GM19372 (cell line): ENCODE results near the gene TSTD2.
"Not testable (repeated sequence)": the region's sequence is repeated elsewhere in the genome, so short reads cannot be mapped to it uniquely, and the experiment has no call there.

Experiments used
- ATAC-seq: cut with Tn5 transposase; IDR thresholded peaks from one replicate; pipeline ENCODE4 v1.9.1; 2021; ENCODE audit warnings: mild to moderate bottlenecking, low read depth, moderate library complexity; ENCODE audit not compliant: unreplicated experiment

The TSTD2 gene

DNA sequence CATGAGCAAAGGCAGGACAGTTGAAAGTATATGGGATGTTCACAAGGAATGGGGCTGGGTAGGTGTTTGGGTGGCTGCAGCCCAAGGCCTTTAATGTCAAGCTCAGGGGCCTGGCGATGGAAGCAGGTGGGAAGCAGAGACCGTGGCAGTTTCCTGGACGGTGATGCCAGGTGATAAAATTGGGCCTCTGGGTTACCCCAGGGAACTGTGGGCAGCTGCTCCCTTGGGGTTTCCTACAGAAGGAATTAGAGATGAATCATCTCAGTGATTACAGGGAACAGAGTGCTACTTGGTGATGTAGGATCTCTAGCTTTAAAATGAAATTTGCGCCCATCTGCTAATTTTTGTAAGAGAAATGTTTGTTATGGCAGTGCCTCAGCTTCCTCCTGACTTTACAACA is 39.2 kb downstream of the TSTD2 start:
- ATAC-seq, result no peak

DNA sequence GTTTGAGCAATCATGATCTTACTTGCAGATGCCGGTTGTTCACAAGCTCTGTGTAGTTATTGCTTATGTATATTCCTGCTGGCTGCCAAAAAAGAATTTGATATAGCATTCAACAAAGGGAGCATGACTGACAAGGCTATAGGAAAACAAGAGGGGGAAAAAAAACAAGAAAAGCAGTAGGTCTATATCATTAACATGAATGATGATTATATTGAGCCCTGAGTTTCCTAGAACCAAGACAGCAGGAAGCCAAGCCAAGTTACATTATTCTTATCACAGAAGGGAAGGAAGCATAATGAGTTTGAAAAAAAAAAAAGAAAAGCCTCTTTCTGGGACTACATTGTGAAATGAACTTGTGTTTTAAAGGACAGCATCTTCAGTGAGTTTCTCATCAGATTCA is 41.0 kb downstream of the TSTD2 start:
- ATAC-seq, result no peak

DNA sequence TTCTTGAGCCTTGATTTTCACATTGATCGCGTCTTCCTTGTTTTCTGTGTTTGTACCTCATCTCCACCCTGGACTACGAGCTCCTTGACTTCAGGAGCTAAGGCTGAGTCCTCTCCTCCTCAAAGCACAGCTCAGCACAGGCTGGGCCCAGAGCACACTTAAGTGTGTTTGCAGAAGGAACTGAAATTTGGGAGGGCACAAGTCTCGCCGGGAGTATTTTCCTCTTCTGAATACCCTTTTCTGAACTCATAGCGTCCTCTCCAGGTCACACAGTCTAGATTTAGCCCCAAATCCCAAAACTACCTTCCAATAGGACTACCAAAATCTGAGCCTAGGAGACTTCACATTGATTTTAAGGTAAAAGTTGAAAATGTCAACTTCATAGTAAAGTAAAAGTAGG is 41.6 kb downstream of the TSTD2 start:
- ATAC-seq, result no peak

DNA sequence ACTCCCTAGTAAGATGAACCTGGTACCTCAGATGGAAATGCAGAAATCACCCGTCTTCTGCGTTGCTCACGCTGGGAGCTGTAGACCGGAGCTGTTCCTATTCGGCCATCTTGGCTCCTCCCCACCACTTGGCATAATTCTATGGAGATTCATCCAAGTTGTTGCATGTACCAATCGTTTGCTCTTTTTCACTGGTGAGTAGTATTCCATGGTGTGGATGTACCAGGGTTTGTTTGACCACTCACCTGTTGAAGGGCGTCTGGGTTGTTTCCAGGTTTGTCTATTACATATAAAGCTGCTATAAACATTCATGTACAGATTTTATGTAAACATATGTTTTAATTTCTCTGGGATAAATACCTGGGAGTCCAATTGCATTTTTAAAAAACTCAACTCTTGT is 46.3 kb downstream of the TSTD2 start:
- ATAC-seq, result not testable (repeated sequence)

DNA sequence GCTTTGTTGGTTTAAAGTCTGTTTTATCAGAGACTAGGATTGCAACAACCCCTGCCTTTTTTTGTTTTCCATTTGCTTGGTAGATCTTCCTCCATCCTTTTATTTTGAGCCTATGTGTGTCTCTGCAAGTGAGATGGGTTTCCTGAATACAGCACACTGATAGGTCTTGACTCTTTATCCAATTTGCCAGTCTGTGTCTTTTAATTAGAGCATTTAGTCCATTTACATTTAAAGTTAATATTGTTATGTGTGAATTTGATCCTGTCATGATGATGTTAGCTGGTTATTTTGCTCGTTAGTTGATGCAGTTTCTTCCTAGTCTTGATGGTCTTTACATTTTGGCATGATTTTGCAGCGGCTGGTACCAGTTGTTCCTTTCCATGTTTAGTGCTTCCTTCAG is 48.4 kb downstream of the TSTD2 start:
- not testable (repeated sequence) for ATAC-seq

DNA sequence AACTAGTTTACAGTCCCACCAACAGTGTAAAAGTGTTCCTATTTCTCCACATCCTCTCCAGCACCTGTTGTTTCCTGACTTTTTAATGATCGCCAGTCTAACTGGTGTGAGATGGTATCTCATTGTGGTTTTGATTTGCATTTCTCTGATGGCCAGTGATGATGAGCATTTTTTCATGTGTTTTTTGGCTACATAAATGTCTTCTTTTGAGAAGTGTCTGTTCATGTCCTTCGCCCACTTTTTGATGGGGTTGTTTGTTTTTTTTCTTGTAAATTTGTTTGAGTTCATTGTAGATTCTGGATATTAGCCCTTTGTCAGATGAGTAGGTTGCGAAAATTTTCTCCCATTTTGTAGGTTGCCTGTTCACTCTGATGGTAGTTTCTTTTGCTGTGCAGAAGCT is 51.6 kb downstream of the TSTD2 start:
- not testable (repeated sequence) for ATAC-seq

DNA sequence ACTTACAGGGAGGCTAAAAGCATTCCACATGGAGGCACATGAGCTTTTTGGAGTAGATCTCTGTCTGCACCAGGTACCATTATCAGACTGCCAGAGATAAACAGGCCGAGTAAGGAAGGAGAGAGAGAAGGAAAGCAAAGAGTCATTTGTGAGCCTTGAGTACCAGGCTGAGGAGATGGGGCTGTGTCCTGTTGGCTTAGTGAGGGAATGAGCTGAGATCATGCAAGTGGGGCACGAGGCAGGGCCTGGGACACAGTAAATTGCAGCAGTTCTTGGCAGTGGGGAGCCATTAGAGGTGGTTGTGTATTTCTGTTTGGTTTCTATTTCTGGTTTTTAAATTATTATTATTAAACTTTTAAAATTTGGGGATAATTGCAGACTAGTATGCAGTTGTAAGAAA is 53.3 kb downstream of the TSTD2 start:
- ATAC-seq, result no peak

DNA sequence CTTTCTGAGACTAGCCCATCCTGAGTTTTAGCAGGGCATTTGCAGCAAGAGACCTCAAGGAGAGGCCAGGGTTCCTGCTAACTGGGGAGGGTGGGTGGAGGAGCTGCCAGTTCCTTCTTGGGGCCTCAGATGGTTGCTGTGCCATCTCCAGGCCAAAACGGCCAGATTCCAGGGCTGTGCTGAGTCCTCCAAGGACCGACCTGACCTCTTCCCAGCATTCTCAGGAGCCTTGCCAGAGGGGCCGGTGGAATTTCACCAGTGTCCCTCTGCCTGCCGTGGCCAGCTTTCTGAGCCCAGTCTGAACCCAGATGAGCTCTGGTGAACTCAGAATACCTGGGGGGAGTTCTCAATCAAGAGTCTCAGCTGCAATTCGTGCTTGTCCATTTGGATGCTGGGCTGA is 54.3 kb downstream of the TSTD2 start:
- no peak for ATAC-seq

DNA sequence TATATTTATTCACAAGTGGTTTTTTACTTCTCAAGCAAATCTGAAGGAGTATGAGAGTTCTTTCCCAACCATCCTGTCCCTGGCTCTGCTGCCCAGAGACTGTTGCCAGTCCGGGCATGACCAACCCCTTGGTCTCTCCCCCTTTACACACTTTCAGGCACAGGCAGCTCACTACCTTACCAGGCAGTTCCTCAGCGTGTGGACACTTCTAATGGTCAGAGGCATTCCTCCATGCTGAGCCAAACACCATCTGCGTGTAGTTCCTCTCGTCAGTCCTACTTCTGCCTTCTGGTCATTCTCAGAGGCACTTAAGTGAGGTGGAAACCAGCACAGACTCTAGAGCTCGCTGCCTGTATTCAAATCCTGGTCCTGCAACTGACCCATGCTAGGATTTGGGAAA is 56.1 kb downstream of the TSTD2 start:
- no peak for ATAC-seq

DNA sequence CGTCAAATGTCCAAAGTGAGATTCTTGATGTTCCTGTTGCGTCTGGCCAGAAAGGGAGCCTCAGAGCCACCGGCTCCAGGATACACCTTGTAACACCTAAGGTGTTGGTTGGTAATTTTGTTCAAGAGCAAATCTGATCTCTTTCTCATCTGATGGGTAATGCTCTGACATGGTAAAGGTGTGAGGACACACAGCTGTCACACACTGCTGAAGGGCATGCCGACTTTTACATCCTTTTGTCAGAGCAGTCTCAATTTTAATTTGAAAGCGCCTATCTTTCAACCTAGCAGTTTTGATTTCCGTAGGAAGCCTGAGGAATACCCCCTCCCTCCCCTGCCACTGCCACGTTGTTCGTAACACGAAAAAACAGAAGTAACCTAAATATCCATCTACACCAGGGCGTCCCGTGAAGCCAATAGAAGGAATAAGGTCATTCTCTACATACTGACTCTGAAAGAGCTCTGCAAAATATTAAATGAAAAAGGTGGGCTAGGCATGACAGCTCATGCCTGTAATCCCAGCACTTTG is 57.4 kb downstream of the TSTD2 start:
- no peak for ATAC-seq

DNA sequence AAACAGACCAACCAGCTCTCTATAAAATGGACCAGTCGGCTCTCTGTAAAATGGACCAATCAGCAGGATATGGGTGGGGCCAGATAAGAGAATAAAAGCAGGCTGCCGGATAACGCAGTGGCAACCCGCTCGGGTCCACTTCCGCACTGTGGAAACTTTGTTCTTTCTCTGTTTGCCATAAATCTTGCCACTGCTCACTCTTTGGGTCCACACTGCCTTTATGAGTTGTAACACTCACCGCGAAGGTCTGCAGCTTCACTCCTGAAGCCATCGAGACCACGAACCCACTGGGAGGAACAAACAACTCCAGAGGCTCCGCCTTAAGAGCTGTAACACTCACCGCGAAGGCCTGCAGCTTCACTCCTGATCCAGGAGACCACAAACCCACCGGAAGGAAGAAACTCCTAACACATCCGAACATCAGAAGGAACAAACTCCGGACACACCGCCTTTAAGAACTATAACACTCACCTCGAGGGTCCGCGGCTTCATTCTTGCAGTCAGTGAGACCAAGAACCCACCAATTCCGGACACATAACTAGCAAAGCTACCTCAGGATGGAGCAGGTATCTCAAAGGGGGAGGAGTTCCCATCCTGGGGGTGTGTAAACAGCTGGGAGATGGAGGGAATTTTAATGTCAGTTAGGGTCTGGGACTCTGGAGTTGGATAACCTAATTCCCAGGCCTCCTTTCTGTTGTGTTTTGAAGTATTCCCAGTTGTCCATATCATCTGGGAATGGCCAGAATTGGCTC is 58.1 kb downstream of the TSTD2 start:
- ATAC-seq, result not testable (repeated sequence)

DNA sequence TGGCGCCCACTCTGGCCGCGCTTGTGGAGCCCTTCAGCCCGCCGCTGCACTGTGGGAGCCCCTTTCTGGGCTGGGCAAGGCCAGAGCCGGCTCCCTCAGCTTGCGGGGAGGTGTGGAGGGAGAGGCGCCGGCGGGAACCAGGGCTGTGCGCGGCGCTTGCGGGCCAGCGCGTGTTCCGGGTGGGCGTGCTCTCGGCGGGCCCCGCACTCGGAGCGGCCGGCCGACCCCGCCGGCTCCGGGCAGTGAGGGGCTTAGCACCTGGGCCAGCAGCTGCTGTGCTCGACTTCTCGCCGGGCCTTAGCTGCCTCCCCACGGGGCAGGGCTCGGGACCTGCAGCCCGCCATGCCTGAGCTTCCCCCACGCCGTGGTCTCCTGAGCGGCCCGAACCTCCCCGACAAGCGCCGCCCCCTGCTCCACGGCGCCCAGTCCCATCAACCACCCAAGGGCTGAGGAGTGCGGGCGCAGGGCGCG is 59.0 kb downstream of the TSTD2 start:
- not testable (repeated sequence) for ATAC-seq

DNA sequence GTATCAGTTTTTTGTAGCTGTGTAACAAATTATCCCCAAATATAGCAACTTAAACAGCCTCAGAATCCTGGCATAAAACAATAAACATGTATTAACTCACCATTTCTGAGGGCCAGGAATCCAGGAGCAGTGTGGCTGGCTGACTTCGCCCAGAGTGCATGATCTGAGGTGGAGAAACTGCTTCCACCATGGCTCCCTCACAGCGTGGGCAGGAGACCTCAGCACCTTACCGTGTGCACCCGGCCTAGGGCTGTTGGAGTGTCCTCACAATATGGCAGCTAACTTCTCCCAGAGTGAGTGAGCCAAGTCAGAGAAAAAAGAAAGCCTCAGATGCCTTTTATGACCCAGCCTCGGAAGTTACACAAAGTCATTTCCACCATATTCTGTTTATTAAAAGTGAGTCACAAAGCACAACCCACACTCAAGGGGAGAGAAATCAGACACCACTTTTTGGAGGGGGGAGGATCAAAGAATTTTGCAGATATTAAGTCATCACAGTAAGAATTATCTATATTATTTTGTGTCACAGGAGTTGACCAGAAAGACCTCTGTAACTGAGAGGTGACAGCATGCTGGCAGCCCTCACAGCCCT is 59.6 kb downstream of the TSTD2 start:
- no peak for ATAC-seq

DNA sequence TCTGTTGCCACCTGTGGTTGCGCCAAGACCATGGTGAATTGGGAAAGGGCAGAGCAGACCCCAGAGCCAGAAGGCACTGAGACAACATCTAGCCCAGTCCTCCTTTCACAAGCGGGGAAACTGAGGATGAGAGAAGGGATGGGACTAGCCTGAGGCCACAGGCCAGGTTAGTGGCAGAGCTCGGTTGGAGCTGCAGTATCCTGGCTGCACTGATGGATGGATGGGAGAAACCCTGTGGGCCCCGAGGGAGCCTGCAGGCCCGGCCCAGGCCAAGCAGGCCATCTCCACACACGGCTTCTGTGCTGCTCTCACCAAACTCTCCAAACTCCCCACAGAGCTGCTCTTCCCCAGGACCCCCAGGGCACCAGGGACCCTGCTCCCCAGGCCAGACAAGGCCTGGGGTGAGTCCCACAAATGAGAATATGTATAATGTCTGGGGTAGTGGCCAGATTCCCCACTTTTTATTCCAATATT is 60.2 kb downstream of the TSTD2 start:
- ATAC-seq, result no peak

DNA sequence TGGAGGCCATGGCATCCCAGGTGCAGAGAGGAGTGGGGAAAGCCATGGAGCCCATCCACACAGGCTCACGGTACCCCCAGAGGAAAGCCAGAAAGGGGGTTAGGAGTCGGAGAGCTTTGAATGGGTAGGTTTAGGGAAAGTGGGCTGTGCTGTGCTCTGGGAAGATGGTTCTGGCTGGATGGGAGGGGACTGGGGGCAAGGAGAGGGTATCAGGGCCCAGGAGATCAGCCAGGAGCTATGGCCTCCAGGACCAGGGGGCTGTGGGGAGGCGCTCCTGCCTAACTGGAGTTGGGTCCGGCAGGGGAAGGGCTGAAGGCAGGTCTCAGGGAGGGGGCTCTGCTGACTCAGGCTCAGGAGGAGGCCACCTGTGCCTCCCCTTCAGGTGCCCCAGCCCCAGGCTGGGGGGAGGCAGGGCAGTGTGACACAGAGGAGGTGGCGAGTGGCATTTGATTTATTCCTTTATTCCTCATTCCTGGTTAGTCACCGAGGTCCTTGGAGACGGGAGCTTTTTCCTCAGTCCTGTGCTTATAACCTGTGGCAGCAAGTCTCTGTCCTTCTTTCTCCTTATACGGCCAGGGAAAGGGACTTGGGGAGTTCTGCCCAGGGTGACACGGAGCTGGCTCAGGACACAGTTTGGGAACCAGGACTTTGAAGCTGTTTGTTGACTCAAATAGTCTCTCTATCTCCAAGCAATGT is 60.8 kb downstream of the TSTD2 start:
- ATAC-seq, result no peak

DNA sequence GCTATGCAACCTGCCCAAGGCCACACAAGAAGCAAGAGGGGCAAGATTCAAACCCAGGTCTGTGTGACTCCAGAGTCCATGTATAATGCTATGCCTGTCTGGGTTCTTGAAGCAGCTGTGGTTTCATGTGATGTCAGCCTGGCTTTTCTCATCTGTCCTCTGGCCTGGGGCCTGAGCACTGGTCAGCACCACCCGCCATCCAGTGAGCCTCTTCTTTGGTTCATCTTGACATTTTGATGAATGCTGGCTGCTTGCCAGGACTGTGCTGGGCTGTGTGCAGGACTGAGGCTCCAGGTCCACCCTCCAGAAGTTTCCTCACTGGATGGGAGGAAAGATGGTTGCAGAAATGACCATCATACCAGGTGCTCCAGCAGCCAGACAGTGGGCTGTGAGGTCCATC is 61.5 kb downstream of the TSTD2 start:
- ATAC-seq, result no peak

DNA sequence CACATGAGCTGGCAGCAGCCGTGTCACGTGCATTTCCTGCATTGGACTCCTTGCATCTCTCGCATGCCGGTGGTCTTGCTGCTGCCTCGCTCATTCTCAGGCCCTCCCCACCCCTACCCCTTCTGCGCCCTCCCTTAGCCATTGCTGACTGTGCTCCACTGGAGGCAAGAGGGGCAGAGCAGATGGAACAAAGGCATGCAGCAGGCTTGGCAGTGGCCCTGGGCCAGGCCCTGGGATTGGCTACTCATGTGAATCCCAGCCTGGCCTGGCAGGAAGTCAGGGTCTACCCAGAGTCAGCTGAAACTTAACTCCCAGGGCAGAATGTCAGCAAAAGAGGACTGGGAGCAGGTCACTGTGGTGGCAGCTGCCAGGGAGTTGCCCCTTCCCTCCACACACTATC is 62.3 kb downstream of the TSTD2 start:
- no peak for ATAC-seq

DNA sequence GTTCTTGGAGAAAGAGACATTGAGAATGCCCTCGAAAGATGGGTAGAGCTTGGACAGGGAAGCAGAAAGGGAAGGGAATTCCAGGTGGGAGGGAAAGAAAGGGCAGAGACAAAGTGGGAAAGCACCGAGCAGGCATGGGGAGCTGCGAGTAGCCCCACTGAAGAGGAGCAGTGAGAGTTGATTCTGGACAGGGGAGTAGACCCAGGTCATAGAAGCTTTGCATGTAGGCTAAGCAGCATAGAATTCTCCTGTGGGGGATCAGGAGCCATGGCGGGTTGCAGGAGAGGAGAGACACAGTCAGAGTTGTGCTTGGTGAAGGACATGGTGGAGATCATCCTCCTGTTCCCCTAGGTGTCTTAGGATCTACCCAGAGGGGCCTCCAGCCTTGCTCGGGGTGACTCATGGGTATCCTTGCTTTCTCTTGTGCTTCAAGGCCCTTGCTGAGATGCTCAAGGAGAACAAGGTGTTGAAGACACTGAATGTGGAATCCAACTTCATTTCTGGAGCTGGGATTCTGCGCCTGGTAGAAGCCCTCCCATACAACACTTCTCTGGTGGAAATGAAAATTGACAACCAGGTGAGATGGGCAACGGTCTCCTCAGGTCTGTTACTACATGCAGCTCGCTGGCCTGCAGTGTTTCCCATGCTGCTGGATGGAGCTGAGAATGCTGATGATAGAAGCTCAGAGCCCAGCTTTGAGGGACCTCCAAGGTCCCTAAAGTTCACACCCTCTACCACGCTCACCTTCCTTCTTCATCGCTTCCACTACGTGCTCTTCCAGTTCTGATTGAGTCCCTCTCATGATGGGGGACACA is 64.5 kb downstream of the TSTD2 start:
- ATAC-seq, result no peak

DNA sequence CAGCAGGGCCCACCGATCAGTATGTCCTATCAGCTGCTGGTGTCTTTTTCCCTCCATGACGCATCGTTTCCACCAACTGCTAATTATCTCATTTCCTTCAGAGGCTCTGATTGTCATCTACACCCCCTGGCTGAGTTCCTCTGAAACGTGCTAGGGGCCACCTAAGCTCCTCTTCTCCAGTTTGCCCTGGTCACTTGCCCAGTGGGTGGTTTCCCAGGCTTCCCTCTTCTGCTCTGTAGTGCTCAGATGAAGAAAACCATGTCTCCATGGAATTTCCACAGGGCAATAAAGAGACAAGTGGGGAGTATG is 65.3 kb downstream of the TSTD2 start:
- no peak for ATAC-seq

DNA sequence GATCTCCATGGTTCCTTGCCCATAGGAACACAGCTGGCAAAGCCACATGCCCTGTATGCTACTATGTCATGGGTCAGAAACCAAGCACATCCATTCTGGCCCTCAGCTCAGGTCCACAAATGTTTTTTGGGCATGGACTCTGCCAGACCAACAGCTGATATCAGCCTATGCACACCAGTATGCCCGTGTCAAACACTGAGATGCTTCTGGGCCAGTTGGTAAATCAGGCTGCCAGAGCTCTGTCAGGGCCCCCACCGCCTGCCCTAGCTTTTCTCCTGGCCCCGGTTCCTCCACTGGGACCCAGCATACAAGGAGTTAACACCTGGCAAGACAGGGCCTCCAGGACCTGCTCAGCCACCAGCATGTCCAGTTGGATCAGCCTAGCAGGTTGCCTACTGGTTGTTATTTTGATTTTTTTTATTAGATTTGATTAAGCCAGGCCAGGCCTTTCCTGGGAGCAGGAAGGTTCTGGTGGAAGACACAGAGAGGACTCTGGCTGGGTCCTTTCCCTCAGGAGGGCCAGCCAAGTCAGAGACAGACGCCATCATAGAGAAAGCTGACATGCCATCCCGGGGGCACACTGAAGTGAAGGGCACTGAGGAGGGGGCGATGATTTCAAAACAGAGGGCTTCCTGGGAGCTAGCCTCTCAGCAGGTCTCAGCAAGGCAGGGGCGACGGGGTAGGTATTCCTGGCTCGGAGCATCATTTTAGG is 65.8 kb downstream of the TSTD2 start:
- no peak for ATAC-seq
